CD4-positive, CD25-positive, alpha-beta regulatory T cell (primary cell): ENCODE data around the gene ATP5PB. TPM values are rescaled to one million over a fixed set of nuclear protein-coding genes. Genes with fewer than 3 reads are reported as not detected.

Experiments used
- ATAC-seq, 2 donors: fragments of 150-1000 bp; cut with Tn5 transposase; one replicate each; pipeline ENCODE4 v1.10.0; 2021; ENCODE audit warnings: low read depth in 2 of 2, moderate number of reproducible peaks in 2 of 2, moderate library complexity in 1 of 2
- DNase-seq, 3 donors: peaks; one replicate each; pipeline versions ENCODE4 v3.0.0 to v3.0.0-alpha.2; 2012 to 2022; ENCODE audit warnings: mixed read lengths in 1 of 3
- H3K27ac ChIP-seq: one replicate; pipeline ENCODE4 v1.7.0; 2013; ENCODE audit warnings: mild to moderate bottlenecking, low read length; ENCODE audit not compliant: insufficient read depth, poor library complexity, severe bottlenecking
- H3K27me3 ChIP-seq: one replicate; pipeline ENCODE4 v1.7.0; 2013; ENCODE audit warnings: low read length; ENCODE audit not compliant: control insufficient read depth, insufficient read depth
- H3K36me3 ChIP-seq: one replicate; pipeline ENCODE4 v1.7.0; 2013; ENCODE audit warnings: mild to moderate bottlenecking, low read length, moderate library complexity; ENCODE audit not compliant: control insufficient read depth, insufficient read depth
- H3K4me1 ChIP-seq: 2 replicates; pipeline ENCODE4 v1.7.0; 2013; ENCODE audit warnings: mild to moderate bottlenecking, low read length; ENCODE audit not compliant: insufficient read depth, control insufficient read depth, poor library complexity, severe bottlenecking
- H3K4me3 ChIP-seq: one replicate; pipeline ENCODE4 v1.7.0; 2013; ENCODE audit warnings: low read depth, mild to moderate bottlenecking, low read length, moderate library complexity
- H3K9me3 ChIP-seq, 2 experiments: 1 replicate in 1 of 2; 2 replicates in 1 of 2; pipeline ENCODE4 v1.7.0; 2013; ENCODE audit warnings: low read length in 2 of 2, mild to moderate bottlenecking in 1 of 2, moderate library complexity in 1 of 2; ENCODE audit not compliant: control insufficient read depth in 2 of 2
- H3K27ac Mint-ChIP-seq, 3 donors: one replicate each; pipeline ENCODE4 v1.8.0; 2020 to 2022; ENCODE audit warnings: mild to moderate bottlenecking in 3 of 3, mixed read lengths in 3 of 3, moderate library complexity in 2 of 3
- H3K27me3 Mint-ChIP-seq: one replicate; pipeline ENCODE4 v1.8.0; 2022; ENCODE audit warnings: mild to moderate bottlenecking, mixed read lengths
- H3K36me3 Mint-ChIP-seq: one replicate; pipeline ENCODE4 v1.8.0; 2020; ENCODE audit warnings: mixed read lengths
- H3K4me1 Mint-ChIP-seq, 4 donors: one replicate each; pipeline ENCODE4 v1.8.0; 2020 to 2022; ENCODE audit warnings: mixed read lengths in 4 of 4, mild to moderate bottlenecking in 1 of 4
- H3K4me3 Mint-ChIP-seq, 4 donors: one replicate each; pipeline ENCODE4 v1.8.0; 2020 to 2022; ENCODE audit warnings: mild to moderate bottlenecking in 4 of 4, mixed read lengths in 4 of 4, moderate library complexity in 3 of 4
- H3K9me3 Mint-ChIP-seq, 7 donors: one replicate each; pipeline ENCODE4 v1.8.0; 2020 to 2022; ENCODE audit warnings: mixed read lengths in 7 of 7, mild to moderate bottlenecking in 3 of 7, moderate library complexity in 2 of 7
- polyA plus RNA-seq, 4 donors: library from polyadenylated mRNA; unstranded; fragments of 300-500 nt; fragmentation: Illumina TruSeq; gene quantifications; one replicate each; pipeline ENCODE4 v1.2.3, GENCODE V29; 2021
- total RNA-seq: library from RNA; stranded (reverse); gene quantifications from one replicate; pipeline ENCODE4 v1.2.3, GENCODE V29; 2022

The ATP5PB gene
- total and polyA plus RNA-seq, 5 donors from 2014 or later, result 85.1 to 569 (median 440) TPM

- Histone ChIP-seq H3K9me3 (no peaks in the 10 kb centered on the region), H3K4me3 (peak overlapping the region; percentile 64), H3K4me1 (peaks cover 69% of the 10 kb centered on the region), H3K27ac (no peak overlapping the region), H3K36me3 (no peaks in the 10 kb centered on the region), H3K27me3 (no peaks in the 10 kb centered on the region)
- Mint-ChIP-seq H3K36me3 (no peaks in the 10 kb centered on the region), H3K4me1 (peaks cover 5 to 49% (median 24%) of the 10 kb centered on the region in 4 donors), H3K27me3 (no peaks in the 10 kb centered on the region), H3K9me3 (no peaks in the 10 kb centered on the region), H3K4me3 (no peak overlapping the region), H3K27ac (no peak overlapping the region)
- ATAC-seq (no peak), DNase-seq (peak in 2 of 3 donors; percentile 44 to 56)
Observed at GRCh38 chr1:111511370-111511769, 62.1 kb downstream of the ATP5PB start.

Other genes starting within 250 kb of the ATP5PB start
- gene DENND2D, start 248.8 kb upstream of the ATP5PB start, total RNA-seq, result 83.8 TPM
- 100 to 1,000 TPM in 3 of 4 donors, 10 to 100 TPM in 1; 85.6 to 196 (median 119) TPM for gene DENND2D, start 248.8 kb upstream of the ATP5PB start, polyA plus RNA-seq
- gene CHI3L2, start 221.8 kb upstream of the ATP5PB start, total RNA-seq, result 5.0 TPM
- gene CHI3L2, start 221.8 kb upstream of the ATP5PB start, polyA plus RNA-seq, result 10 to 100 TPM in 2 of 4 donors, 1 to 10 TPM in 2; 7.6 to 15.8 (median 12.5) TPM
- gene CHIA, start 158.6 kb upstream of the ATP5PB start, total RNA-seq, result not detected
- not detected for gene CHIA, start 158.6 kb upstream of the ATP5PB start, polyA plus RNA-seq
- gene OVGP1, start 21.7 kb upstream of the ATP5PB start, total RNA-seq, result 6.7 TPM
- under 1 TPM in 3 of 4 donors, not detected in 1; 0.21 to 0.47 (median 0.23) TPM for gene OVGP1, start 21.7 kb upstream of the ATP5PB start, polyA plus RNA-seq
- gene WDR77, start 208 bp upstream of the ATP5PB start, total RNA-seq, result 15.7 TPM
- 10 to 100 TPM; 31.7 to 36.9 (median 34.7) TPM for gene WDR77, start 208 bp upstream of the ATP5PB start, polyA plus RNA-seq
- 22.4 TPM for gene C1orf162, start 24.5 kb downstream of the ATP5PB start, total RNA-seq
- gene C1orf162, start 24.5 kb downstream of the ATP5PB start, polyA plus RNA-seq, result 100 to 1,000 TPM in 1 of 4 donors, 10 to 100 TPM in 3; 45.4 to 111 (median 65.8) TPM
- gene ADORA3, start 54.2 kb downstream of the ATP5PB start, total RNA-seq, result not detected
- not detected for gene ADORA3, start 54.2 kb downstream of the ATP5PB start, polyA plus RNA-seq
- not detected for gene TMIGD3, start 54.2 kb downstream of the ATP5PB start, total RNA-seq
- gene TMIGD3, start 54.2 kb downstream of the ATP5PB start, polyA plus RNA-seq, result not detected
- gene RAP1A, start 170.3 kb downstream of the ATP5PB start, total RNA-seq, result 143 TPM
- gene RAP1A, start 170.3 kb downstream of the ATP5PB start, polyA plus RNA-seq, result 10 to 100 TPM; 72.8 to 91.3 (median 78.2) TPM